GM12892 (cell line): ENCODE measurements around the gene EIF2S1.

Source experiments
- POLR2A ChIP-seq: IDR thresholded peaks from 2 replicates; pipeline ENCODE4 v1.6.1; 2011; ENCODE audit warnings: low read depth, low read length, control low read depth
- POLR2AphosphoS5 ChIP-seq: IDR thresholded peaks from 2 replicates; pipeline ENCODE4 v1.6.1; 2011; ENCODE audit warnings: low read depth, low read length, control low read depth
- TAF1 ChIP-seq: IDR thresholded peaks from 2 replicates; pipeline ENCODE4 v1.6.1; 2011; ENCODE audit warnings: low read depth, mild to moderate bottlenecking, control low read depth, low read length, borderline replicate concordance

DNA sequence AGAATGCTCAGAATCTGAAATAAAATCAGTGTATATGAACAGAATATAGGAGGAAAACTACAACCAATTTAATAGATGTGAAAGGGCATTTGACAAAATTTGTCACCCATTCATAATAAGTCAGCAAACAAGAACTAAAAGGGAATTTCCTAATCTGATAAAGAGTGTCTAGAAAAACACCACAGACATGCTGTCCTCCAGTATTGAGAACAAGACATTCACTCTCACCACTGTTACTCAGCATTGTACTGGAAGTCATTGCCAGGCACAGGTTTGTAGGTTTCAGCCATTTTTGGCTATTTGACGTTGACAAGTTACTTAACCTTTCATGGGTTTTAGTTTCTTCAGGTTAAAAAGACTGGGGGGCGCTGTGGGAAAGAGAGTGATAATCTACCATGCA is 13.2 kb downstream of the EIF2S1 start:
- TF ChIP-seq TAF1 (no peak), POLR2A (no peak), POLR2AphosphoS5 (no peak)
